Measurements from ENCODE around the gene PPP2R2B.

DNA sequence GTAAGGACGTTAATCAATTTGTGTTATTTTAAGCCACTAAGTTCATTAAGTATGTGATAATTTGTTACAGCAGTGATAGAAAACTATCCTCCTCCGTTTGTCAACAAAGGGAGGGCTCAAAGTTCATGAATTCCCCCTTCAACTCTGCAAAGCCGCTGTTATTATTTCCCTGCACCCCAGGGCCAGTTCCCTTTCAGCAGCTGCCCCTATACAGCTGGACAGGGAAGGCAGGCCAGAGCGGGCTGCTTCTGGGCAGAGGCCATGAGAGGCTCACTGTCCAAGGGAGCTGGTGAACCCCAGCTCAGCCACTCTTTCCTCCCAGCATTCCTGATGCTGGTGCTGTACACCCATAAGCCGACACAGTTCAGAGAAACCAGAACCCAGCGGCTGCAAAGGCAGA, 260.1 kb downstream of the PPP2R2B start:
- TF ChIP-seq NR1H2 (CRISPR knock-in tag; IDR thresholded peaks at IDR 0.05) (no peak), CBFB (CRISPR knock-in tag; IDR thresholded peaks at IDR 0.05; ENCODE audit: low read depth) (no peak), SP1 (CRISPR knock-in tag; conservative IDR thresholded peaks at IDR 0.05) (no peak)
